ENCODE measurements around the gene VPS13C.
A peak's percentile ranks its signal among the peaks of the same experiment; 100 is the strongest.
"Not testable (repeated sequence)": the region's sequence is repeated elsewhere in the genome, so short reads cannot be mapped to it uniquely, and the experiment has no call there.

The VPS13C gene

DNA sequence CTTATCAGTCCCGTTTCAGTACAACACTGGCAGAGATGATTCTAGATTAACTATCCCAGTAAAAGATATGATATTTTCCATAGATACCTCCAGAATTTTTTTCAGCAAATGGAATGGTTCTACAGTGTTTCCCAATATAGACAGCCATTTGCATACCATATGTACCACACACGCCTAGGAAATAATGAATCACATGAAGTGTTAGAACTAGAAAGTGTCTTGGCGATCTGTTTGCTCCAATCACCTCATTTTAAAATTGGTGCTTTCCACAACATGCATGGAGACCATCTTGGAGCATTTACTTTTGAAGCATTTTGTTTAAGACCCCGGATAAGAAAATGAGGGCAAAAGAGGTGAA, 8.5 kb upstream of the VPS13C start:
- DNase-seq = no peak

DNA sequence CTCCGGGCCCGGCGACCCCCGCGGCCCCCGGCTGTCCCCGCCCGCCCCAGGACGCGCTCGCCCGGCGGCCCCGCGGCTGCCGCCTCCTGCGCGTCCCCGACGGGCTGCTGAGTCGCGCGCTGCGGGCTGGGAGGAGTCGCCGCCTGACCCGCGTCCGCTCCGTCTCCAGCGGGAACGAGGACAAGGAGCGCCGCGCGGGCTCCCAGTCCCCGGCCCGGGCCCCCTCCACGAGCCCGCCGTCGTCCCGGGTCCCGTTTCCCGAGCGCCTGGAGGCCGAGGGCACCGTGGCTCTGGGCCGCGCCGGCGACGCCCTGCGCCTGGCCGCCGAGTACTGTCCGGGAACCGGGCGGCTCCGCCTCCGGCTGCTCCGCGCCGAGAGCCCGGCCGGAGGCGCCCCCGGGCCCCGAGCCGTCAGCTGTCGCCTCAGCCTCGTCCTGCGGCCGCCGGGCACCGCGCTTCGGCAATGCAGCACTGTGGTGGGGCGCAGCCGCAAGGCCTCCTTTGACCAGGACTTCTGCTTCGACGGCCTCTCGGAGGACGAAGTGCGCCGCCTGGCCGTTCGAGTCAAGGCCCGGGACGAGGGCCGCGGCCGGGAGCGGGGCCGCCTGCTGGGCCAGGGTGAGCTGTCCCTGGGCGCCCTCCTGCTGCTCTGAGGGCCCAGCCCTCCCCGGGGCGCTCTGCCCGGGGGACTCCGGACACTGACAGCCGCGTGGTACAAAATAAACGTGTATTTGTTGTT, 8.0 kb upstream of the VPS13C start:
- DNase-seq = peak; percentile 55

DNA sequence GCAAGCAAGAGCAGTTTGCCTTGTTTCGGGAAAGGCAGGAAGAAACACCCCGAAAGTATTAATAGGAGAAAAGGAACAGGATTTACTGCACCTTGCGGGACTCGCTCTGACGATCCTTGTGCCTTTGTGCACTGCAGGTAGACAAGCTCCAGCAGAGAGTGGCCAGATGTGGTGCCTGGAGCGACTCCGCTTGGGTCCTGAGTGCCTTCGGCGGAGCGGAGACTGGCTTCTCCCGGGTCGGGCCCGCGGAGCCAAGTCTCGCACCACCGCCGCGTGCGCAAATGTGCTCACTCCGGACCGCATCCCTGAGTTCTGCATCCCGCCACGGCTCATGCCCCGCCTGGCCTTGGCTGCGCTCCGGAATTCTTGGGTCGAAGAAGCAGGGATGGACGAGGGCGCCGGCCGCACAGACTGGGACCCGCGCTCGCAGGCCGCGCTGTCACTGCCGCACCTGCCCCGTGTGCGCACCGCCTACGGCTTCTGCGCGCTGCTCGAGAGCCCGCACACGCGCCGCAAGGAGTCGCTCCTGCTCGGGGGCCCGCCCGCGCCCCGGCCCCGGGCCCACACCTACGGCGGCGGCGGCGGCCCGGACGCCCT, 7.3 kb upstream of the VPS13C start:
- DNase-seq = peak; percentile 54

DNA sequence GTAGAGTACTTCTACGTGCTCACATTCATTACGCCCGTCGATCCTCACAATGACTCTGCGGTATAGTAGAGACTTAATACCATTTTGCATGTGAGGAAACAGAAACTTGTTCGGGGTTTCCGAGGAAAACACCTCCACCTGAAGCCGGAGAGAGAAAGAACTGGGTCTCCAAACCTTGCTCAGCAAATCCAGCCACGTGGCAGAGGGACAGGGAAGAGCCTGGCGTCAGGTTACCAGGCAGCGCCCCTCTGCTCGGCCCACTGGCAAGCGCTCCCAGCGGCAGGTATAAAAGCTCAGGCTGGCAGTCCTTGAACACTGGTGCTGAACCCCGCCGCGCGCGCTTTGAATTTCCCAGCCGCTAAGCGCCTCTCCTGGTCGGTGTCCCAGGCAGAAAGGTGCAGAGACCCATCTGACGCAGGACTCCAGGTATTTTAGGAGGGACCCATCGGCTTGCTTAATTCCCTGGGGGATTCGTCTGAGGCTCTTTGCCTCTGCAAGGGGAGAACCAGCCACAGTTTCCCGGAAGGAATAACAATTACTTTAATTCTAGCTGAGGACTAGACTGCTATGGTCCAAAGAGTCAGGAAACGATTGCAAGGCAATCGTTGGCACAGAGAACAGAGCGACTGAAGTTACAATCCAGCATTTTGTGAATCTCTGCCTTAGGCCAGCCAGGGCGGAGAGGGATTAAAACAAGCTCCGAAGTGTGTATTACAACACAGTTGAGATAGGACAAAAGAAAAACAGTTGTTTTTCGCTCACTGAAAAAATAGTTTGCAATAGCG, 6.6 kb upstream of the VPS13C start, which contains the start of gene C2CD4A:
Gene C2CD4A, plus strand, starts transcription at position 315 of the 785 bp plus-strand sequence. CDS start 637 bp downstream, outside the sequence.
- DNase-seq = peak; percentile 48

DNA sequence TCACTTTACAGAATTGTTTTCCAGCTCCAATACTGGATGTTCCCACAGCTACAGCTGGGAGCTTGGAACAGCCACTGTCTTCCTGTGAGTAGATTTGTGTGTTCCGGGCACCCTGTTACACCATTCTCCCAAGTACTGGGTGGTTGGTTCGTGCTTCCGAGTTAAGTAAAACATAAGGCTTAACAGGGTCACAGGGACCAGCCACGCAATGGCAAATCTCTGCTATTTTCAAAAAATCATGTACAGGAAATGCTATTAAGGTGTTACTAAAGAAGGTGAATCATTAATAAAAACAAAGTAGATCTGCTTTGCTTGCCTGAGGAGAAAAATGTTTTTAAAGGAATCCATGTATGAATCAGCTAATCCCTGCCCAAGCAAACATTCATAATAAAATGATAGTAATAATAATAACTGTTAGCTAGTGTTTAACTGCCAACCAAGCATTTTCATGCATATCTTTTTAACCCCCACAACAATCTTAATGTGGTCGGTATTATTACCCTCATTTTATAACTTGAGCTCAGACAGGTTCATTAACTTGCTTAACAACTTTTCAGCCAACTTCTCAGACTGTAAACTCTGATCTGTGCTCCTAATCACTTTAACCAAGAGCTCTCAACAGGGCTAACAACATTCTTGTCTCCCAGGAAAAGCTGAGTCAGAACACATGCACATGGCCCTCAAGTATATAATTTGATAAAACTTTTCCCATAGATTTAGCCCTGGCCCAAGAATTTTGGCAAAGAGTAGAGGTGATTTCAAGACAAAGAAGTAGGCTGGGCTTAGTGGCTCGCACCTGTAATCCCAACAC, 3.8 kb upstream of the VPS13C start:
- DNase-seq = no peak

DNA sequence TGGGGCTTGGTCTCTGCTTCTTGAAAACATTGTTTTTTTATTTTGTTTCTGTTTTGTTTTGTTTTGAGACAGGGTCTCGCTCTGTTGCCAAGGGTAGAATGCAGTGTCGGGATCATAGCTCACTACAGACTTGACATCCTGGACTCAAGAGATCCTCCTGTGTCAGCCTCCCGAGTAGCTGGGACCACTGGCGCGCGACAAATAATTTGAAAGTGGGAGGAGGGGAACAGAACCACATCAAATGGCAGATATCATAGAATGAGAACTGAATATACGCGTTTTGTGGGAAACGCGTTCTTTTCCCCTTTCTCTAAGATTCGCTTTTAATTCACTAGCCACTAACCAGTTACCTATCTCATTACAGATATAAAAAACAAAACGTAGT, 641 bp upstream of the VPS13C start:
- DNase-seq = no peak

DNA sequence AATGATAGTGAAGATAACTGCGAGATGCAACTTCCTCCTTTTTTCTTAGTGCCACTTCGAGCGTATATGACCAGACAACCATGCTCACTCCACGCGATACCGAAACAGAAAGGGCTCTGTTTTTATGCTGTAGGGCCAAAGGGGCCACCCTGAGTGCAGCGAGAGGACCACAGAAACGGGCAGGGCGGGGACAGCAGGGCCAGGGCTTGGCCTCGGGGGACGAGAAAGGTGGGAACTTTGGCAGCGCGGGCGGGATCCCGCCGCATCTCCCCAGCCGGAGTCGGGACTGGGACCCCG, 483 bp downstream of the VPS13C start:
- peak; percentile 73 for DNase-seq

DNA sequence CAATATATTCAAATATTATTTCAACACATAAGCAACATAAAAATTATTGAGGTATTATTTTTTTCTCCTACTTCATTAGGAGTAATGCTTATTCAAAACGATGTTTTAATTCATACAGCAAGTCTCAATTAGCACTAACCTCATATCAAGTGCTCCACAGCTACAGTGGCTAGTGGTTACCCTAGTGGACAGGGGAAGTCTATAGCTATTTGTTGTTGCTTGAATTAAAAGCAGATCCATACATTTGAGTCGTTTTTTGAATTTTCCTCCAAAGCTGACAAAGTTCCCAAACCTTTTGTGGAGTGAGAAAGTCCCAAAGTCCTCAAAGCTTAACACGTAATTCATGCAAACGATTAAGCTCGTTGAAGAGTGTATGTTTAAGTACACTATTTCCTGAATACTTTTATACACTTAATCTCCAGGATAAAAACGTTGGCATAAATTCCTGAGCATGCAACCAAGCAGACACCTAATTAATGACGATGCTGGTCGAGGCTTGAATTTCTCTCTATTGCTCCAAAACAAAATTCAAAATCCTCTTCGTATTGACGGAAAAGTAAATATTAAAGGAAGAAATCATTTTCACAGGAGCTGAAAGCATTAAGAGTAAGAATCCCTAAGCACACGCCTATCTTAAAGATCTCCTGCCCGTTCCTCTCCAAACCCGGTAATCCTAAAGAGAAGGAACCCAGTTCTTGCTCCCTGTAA, 985 bp downstream of the VPS13C start:
- no peak for DNase-seq

DNA sequence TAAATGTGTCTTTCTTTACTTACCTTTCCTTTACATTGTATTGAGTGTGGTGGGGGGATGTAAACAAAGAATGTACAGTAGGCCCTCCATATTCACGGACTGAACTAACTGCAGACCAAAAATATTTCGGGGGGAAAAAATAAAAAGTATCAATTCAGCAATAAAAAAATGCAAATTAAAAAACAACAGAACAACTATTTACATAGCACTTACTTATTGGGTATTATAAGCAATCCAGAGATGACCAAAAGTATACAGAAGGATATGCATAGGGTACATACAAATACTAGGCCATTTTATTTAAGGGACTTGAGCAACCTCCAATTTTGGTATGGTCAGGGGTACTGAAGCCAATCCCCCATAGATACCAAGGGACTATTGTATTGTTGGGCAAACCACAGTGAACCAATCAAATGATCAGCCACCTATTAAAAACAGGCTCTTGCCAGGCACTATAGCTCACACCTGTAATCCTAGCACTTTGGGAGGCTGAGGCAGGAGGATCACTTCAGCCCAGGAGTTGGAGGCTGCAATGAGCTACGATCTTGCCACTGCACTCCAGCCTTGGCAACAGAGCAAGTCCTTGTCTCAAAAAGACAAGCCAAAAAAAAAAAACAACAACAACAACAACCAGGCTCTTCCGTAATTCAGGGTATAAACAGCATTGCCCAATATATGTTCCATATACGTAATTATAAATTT, 1.8 kb downstream of the VPS13C start:
- DNase-seq = no peak

DNA sequence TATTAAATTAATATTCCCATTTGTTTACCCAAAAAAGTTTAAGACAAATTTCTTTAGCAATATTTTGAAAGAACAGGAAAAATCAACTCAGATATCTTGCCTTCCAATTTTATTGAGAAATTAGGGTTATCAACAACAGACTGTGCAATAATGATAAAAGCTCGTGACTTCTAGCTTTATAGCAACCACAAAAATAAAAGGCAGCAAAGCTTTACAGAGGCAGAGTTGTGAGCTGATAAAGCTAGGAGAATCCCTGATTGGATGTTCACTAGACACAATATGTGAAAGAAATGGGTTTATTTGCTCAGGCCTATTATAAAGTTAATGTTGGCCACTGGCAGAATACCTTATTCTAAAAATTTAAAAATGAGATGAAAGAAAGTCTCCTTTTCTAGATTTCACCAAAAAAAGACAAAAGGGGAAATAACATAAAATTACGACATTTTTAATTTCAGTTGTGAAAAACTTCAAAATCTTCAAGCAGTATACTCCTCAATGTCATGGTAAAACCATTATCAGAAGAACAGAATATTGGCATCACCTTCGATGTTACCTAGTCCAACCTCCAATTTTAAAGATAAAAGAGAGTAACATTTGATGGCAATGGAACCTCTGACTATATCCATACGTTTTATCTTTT, 2.8 kb downstream of the VPS13C start:
- no peak for DNase-seq

DNA sequence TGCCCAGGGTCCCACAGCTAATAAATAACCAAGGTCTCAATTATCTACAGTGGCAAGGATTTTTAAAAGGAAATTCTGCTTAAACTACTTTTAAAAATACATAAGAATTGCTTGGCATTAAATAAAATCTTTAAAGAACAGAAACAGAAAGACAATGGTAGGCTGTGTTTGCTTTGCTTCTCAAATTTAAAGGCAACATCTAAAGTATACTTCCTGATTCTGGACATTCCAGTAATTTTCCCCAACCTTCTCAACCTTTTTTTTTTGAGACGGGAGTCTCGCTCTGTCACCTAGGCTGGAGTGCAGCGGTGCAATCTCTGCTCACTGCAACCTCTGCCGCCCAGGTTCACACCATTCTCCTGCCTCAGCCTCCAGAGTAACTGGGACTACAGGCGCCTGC, 5.3 kb downstream of the VPS13C start:
- DNase-seq = no peak

DNA sequence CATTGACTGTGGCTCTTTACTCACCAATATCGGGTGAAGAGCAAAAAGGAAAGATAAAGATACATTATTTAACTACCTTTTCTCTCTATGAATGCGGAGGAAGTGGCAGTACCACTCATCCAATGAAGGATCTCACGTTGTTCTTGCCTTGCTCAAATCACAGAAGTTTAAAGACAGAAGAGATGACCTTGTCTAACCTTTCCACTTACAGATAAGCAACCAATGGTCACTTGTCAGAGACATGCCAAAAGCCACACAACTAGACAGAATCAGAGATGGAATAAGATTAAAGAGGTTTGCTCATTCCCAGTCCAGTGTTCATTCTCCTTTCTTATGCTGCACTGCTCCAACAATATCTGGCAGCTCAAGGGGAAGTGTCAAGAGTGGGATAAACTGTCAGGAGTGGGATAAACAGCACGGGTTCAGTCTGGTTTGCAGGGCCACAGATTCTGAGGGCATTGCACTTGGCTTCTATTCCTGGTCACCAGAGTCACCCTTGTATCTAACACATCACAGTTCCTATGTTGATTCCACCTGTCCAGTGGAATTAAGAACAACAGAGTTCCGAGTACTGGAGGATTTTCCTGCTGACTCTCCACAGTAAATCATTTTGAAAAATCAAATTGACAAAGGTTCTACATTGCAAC, 6.7 kb downstream of the VPS13C start:
- DNase-seq = no peak

DNA sequence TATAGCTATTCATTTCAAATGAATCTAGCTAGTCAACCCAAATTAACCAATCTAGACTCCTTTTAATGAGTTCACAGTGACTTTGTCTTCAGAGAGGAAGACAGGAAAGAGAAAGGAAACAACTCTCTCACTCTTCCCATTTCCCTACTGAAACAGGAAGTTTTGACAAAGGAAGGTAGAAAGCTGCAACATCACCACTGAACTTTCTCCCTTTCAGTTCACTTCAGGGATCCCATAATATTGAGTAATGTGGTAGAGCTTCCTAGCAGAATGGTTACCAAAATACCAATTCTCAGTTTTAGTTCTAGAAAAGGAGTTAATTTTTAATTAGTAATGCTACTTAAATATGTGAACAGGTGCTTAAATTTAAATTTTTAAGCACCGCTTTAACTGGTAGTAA, 7.5 kb downstream of the VPS13C start:
- no peak for DNase-seq

DNA sequence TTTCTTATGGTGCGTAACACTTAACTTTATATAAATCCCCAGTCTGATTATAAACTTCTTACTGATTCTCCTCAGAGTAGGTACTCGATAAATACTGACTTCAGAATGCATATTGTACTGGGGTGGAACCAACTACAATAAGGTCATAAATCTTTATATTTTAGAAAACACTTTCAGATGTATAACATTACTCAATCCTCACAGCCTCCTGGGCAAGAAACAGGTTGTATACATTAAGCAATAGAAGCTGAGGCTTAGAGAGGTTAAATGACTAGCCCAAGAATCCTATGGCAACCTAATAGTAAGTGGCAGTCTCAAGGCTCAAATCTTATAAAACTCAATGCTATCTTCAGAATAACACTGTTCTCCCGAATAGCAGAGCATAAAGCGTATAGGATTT, 9.1 kb downstream of the VPS13C start:
- no peak for DNase-seq

DNA sequence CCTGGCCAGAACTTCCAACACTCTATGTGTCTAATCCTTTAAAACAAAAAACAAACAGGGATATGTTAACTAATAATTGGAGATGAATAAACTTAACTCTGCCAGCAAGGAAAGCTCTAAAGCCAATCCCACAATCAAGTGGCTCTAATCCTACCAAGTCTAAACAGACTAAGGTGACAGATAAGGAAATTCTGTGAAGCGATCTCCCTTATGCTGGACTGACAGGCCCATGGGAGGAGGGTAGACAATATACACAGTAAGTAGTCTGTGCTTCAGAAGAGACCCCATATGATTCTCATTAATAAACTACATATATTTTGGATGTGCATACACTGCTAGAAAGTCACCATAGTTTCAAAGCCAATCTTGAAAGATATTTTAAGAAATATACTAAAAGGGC, 10.1 kb downstream of the VPS13C start:
- DNase-seq = no peak

DNA sequence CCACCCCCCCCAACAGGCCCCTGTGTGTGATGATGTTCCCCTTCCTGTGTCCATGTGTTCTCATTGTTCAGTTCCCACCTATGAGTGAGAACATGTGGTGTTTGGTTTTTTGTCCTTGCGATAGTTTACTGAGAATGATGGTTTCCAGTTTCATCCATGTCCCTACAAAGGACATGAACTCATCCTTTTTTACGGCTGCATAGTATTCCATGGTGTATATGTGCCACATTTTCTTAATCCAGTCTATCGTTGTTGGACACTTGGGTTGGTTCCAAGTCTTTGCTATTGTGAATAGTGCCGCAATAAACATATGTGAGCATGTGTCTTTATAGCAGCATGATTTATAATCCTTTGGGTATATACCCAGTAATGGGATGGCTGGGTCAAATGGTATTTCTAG, 12.0 kb downstream of the VPS13C start:
- DNase-seq = not testable (repeated sequence)

DNA sequence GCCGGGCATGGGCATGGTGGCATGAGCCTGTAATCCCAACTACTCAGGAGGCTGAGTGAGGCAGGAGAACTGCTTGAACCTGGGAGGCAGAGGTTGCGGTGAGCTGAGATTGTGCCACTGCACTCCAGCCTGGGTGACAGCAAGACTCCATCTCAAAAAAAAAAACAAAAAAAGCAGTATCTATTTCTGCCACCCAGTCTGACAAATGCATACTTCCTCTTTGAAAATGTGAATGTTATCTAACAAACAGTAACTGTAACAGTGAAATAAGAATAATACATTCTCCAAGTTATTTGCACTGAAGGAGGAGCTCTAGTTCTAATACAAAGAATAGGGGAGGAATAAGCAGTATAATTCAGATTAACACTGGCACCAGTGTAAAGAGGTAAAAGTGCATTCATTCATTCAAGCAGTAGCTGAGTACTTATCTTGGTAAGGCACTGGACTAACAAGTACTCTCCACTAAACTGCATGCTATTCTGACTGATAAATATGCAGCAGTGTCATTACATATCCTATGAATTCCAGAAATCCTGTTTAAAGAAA, 12.9 kb downstream of the VPS13C start:
- DNase-seq = no peak

DNA sequence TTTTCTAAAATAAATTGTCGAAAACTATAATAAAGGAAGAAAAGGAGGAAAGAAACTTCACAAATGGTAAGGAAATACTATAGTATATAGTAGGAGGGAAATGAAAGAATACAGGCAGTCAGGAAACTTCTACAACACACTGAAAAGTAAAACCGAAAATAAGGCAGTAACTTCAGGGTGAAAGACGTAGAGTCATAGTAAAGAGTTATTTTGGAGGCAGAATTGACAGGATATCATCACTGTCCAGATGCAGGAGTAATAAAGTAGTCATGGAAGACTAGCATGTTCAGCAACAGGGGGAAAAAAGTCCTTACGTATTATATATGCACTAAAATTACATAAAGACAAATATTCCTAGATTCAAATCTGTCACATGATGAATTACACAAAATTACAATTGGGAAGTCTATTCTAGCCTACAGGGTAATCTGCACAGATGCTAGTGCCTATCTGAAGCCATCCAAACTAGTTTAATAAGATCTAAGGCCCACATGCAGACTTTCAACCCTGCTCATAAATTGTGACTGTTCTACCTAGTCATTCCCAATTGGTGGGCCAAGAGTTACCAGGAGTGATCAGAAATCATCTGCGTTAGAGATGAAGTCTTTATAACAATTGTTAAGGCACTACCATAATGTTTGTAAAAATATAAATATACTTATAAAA, 14.0 kb downstream of the VPS13C start:
- DNase-seq = no peak

DNA sequence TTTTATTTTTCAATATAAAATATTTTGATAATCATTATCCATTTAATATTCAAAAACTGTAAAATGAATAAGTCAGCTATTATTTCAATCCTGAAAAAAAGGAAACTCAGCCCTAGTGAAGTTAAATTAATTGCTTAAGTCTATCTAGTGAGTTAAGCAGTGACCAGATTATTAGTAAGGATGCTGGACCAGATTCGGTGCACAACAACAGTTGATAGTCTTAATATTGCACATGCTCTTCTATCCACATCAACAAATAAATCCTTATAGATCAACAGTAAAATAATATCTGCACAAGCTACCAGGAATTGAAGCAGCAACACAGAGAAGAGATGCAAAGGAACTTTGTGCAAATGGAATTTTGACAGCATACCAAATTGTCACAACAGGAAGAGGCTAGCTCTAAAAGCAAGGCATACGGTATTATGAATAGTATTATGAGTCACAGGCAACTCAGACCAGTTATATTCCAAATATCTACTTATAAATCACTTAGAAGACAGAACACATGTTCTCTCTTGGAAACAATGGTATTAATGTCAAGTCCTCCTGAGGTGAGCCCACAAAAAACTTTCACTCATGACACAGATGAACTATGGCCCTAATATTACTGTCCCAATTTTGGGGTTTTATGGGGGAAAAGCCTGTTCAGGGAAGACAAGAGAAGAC, 24.9 kb downstream of the VPS13C start:
- no peak for DNase-seq

DNA sequence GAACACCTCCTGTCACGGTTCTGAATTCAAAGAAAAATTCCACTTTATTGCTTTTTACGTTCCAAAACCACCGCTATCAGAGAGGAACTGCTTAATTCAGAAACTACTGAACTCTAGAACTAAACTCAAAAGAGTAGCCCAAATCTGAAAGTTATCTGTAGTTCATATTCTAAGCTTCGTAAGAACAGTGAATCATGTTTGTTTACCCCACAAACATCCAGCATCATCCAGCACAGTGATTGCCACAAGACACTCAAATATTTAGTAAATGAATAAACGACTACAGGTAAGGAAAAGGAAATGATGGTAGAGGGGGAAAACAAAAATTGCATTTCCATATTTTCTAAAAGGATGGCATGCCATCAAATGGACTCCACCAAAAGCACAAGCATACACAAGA, 32.3 kb downstream of the VPS13C start:
- DNase-seq = no peak

All from activated CD4-positive, CD25-positive, alpha-beta regulatory T cell treated with anti-CD3 and anti-CD28 coated beads, Interleukin-2, amount 50 U/mL, for 72 hours (primary cell).